ENCODE measurements around the gene CWF19L2. TPM values are rescaled to one million over a fixed set of nuclear protein-coding genes. Genes with fewer than 3 reads are reported as not detected.
A peak's percentile ranks its signal among the peaks of the same experiment; 100 is the strongest.
"Not testable (repeated sequence)": the region's sequence is repeated elsewhere in the genome, so short reads cannot be mapped to it uniquely, and the experiment has no call there.

Gene CWF19L2
- total RNA-seq, 1 donor = 11.2 TPM

DNA sequence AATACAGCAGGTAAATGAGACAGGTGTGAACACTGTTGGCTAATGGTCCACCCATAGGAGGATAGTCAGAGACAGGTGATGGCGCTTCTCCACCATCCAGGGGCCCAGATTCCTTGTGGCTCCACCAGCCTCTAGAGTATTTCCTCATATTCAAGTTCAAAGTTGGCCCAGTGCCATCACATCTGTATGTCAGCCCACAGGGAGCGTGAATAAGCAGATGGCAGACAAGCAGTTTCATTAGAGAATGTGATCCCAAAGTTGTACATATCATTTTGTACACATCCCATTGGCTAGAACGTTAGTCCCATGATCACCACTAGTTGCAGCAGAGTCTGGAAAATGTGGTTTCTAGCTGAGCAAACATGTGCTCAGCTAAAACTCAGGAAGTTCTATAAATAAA is 11.0 kb upstream of the CWF19L2 start:
- DNase-seq (ENCODE audit: low read depth) = peak; percentile 48
- TF ChIP-seq, protein P1, sequence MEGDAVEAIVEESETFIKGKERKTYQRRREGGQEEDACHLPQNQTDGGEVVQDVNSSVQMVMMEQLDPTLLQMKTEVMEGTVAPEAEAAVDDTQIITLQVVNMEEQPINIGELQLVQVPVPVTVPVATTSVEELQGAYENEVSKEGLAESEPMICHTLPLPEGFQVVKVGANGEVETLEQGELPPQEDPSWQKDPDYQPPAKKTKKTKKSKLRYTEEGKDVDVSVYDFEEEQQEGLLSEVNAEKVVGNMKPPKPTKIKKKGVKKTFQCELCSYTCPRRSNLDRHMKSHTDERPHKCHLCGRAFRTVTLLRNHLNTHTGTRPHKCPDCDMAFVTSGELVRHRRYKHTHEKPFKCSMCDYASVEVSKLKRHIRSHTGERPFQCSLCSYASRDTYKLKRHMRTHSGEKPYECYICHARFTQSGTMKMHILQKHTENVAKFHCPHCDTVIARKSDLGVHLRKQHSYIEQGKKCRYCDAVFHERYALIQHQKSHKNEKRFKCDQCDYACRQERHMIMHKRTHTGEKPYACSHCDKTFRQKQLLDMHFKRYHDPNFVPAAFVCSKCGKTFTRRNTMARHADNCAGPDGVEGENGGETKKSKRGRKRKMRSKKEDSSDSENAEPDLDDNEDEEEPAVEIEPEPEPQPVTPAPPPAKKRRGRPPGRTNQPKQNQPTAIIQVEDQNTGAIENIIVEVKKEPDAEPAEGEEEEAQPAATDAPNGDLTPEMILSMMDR (IDR thresholded peaks at IDR 0.05; ENCODE audit: insufficient read depth, low read depth, low read length) = no peak
- no peak overlapping the region for H3K4me3 ChIP-seq (ENCODE audit: low read depth, low read length)

DNA sequence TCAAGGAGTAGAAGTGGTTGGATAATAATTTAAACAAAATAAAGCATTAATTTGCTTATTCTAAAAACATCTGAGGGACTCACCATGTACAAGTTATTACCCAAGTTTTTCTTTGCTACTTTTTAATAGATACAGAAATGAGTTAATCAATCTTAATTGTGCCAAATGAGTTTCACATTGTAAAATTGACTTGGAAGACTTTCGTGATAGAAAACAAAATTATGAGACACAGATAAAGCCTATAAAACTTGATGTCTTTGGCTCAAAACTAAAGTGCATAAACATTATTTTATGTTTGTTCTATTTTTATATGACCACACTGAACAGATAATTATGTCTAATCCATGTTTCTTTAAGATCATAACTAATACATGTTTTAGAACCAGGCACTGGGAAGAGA is 10.1 kb upstream of the CWF19L2 start:
- TF ChIP-seq, protein P1 (IDR thresholded peaks at IDR 0.05; ENCODE audit: insufficient read depth, low read depth, low read length) = no peak
- no peak for DNase-seq (ENCODE audit: low read depth)
- no peak overlapping the region for H3K4me3 ChIP-seq (ENCODE audit: low read depth, low read length)

DNA sequence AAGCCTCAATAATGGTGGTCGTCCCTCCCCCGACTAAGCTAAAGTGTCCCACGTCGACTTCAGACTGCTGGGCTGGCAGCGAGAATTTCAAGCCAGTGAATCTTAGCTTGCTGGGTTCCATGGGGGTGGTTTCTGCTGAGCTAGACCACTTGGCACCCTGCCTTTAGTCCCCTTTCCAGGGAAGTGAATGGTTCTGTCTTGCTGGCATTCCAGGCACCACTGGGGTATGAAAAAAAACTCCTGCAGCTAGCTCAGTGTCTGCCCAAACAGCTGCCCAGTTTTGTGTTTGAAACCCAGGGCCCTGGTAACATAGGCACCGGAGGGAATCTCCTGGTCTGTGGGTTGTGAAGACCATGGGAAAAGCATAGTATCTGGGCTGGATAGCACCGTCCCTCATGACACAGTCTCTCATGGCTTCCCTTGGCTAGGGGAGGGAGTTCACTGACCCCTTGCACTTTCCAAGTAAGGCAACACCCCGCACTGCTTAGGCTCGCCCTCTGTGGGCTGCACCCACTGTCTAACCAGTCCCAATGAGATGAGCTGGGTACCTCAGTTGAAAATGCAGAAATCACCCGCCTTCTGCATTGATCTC is 8.7 kb upstream of the CWF19L2 start:
- not testable (repeated sequence) for DNase-seq (ENCODE audit: low read depth); H3K4me3 ChIP-seq (ENCODE audit: low read depth, low read length)

DNA sequence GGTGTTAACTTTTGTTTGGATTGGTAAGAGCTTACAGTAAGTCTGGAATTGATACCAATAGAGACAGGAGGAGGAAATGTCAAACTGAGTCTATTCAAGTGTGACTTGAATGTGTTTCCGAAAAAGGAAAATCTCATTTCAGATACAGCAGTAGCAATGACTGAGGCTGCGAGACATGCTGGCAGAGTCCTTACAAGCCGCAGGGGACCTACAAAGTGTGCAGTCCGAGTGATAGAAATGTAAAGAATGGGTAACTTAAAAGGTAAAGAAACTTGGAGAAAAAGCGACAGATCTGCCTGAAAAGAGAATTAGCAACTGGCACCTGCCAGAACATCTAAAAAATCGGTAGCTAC is 444 bp downstream of the CWF19L2 start:
- TF ChIP-seq, protein P1 (IDR thresholded peaks at IDR 0.05; ENCODE audit: insufficient read depth, low read depth, low read length) = no peak
- DNase-seq (ENCODE audit: low read depth) = no peak

DNA sequence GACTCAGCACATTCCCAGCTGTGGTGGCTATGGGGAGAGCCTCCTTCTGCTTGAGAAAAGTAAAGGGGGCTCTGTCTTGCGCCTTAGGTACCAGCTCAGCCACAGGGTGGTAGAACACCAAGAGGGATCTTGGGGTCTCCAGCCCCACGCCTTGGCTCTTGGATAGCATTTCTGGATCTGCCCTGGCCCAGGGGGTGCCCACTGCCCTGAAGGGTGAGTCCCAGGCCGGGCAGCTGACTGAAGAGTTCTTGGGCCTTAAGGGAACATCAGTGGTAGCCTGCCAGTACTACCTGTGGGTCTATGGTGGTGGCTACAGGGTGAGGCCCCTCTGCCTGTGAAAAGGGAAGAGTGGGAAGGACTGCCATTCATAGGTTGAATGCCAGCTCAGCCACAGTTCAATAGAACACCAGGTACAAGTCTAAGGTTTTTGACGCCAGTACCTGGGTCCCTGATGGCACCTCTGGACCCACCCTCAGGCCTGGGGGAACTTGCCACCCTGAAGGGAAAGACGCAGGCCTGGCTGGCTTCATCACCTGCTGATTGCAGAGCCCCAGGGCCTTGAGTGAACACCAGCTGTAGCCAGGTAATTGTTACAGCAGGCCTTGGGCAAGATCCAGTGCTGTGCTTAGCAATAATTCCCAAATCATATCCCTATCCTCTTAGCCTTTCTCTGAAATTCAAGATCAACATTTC is 3.9 kb downstream of the CWF19L2 start:
- TF ChIP-seq, protein P1 (IDR thresholded peaks at IDR 0.05; ENCODE audit: insufficient read depth, low read depth, low read length) = no peak
- H3K4me3 ChIP-seq (ENCODE audit: low read depth, low read length) = no peak overlapping the region
- DNase-seq (ENCODE audit: low read depth) = no peak

More for the DNA sequence above, 444 bp downstream of the CWF19L2 start:
- H3K4me3 ChIP-seq (ENCODE audit: low read depth, low read length) = peak overlapping the region; percentile 99

DNA sequence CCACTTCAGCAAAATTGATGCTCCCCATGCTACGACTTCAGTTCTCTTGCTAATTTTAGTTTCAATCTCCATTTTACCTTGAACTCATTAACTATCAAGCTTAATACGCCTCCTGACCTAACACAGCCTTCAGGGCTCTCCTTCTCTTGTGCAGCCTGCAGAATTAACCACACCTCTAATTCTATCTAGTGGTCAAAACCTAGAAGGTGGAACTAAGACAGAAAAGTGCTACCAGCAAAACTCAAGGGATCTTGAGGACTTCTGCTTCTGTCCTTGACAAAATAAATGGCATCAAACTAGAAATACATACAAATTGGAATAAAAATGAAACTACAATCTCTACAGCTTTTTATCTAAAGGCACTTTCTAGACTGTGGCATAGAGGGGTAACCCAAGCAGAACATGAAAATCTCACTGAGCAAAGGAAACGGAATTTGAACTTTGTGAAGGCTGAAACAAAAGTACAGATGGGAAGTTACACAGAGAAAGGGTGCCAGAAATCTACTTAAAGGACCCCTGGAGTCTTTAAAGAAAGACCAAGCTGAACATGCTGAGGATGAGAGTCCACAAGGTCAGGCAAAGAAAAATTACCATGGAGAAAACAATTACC is 10.7 kb downstream of the CWF19L2 start:
- TF ChIP-seq, protein P1 (IDR thresholded peaks at IDR 0.05; ENCODE audit: insufficient read depth, low read depth, low read length) = no peak
- H3K4me3 ChIP-seq (ENCODE audit: low read depth, low read length) = no peak overlapping the region
- DNase-seq (ENCODE audit: low read depth) = no peak

DNA sequence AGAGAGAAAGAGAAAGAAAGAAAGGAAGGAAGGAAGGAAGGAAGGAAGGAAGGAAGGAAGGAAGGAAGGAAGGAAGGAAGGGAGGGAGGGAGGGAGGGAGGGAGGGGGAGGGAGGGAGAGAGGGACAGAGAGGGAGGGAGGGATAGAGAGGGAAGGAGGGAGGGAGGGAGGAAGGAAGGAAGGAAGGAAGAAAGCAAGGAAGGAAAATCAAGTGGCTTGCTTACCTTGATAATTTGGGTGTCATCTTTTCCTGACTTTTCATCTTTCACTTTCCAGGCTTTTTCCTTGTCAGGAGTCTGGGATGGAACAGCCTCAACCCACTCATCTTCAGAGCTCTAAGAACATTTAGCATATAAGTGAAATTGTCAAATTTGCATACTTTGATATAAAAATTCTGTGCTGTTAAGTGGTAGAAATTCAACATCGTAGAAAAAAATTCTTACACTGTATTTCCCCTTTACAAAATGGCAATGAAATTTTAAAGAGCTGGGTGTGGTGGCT is 14.9 kb downstream of the CWF19L2 start:
- DNase-seq (ENCODE audit: low read depth) = no peak
- no peak overlapping the region for H3K4me3 ChIP-seq (ENCODE audit: low read depth, low read length)
- TF ChIP-seq, protein P1 (IDR thresholded peaks at IDR 0.05; ENCODE audit: insufficient read depth, low read depth, low read length) = no peak
